ENCODE data around the gene KBTBD12.

Gene KBTBD12

GRCh38 chr3:128021768-128022372 is 106.8 kb downstream of the KBTBD12 start:
- DNase-seq = no peak

DNA sequence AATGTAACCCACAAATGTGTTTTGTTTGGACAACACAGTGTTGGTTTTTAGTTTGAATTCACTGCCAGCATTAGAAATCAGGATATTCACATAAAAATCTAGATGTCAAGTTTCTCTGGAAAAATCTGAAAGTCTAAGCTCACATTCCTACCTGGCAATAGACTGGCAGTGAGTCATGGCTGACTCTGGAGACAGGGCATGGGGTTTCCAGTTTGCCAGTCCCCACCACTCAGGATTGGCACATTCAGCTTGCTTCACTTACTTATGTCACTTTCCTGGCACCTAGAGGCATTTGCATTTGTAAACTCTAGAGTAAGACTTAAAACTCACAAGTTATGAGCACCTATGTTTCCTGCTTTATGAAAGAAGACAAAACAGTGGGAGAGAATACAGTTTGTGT is 118.1 kb downstream of the KBTBD12 start:
- DNase-seq = no peak

DNA sequence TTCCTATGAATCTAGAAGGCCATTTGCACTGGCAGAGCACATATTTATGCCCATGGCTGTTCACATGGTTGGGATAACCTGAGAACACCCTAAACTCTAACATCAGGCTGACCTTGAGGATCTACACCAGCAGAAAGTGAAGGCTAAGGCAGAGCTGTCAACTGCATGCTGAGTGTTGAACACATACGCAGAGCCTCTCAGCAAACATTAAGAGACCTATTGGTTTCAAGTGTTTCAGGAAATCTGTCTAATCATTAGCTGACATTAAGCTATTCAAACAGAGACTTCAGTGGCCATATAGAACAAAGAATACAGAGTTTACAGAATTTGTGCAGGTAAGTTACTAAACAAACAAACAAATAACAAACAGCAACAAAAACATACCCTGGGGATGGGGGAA is 121.1 kb downstream of the KBTBD12 start:
- no peak for DNase-seq

All from fibroblast of skin of right biceps (primary cell).